Body of pancreas (tissue), 4 donors: ENCODE measurements around the gene KIF23. TPM values are rescaled to one million over a fixed set of nuclear protein-coding genes. Genes with fewer than 3 reads are reported as not detected.

Experiments
- ATAC-seq: fragments of 150-250 bp; one replicate; pipeline ENCODE4 v1.9.1; 2016
- DNase-seq, 4 donors: peaks; one replicate each; pipeline ENCODE4 v3.0.0-alpha.2; 2019
- H3K27ac ChIP-seq, 4 donors: fragments of 200-600 bp; sonication (generic); 1 replicate in 3 of 4; 2 replicates in 1 of 4; pipeline versions ENCODE4 v1.5.1 to v1.6.1; 2016 to 2019; ENCODE audit warnings: mild to moderate bottlenecking in 1 of 4, mixed read lengths in 1 of 4, moderate library complexity in 1 of 4
- H3K27me3 ChIP-seq, 2 donors: fragments of 200-600 bp; sonication (generic); one replicate each; pipeline ENCODE4 v1.6.0; 2016; ENCODE audit warnings: mild to moderate bottlenecking in 1 of 2
- H3K36me3 ChIP-seq, 2 donors: fragments of 200-600 bp; sonication (generic); replicated peaks in 1 of 2; 2 replicates each; pipeline ENCODE4 v1.5.1; 2016; ENCODE audit warnings: low read depth in 2 of 2; ENCODE audit not compliant: insufficient read depth in 1 of 2
- H3K4me1 ChIP-seq: fragments of 200-600 bp; sonication (generic); one replicate; pipeline ENCODE4 v1.6.0; 2016
- H3K4me3 ChIP-seq, 2 donors: fragments of 200-600 bp; sonication (generic); 1 replicate in 1 of 2; 2 replicates in 1 of 2; pipeline ENCODE4 v1.5.1; 2016 to 2019
- H3K9me3 ChIP-seq, 3 donors: fragments of 200-600 bp; sonication (generic); 1 replicate in 2 of 3; 2 replicates in 1 of 3; pipeline ENCODE4 v1.5.1; 2016
- CTCF ChIP-seq, 7 experiments: fragments of 450-650 bp in 4 of 7; fragments of 200-600 bp in 3 of 7; sonication (generic) in 3 of 7; IDR thresholded peaks; one replicate each; pipeline ENCODE4 v1.5.1; 2016 to 2019; ENCODE audit warnings: antibody characterized with exemption in 7 of 7
- POLR2A ChIP-seq, 3 donors: fragments of 450-650 bp; IDR thresholded peaks; one replicate each; pipeline ENCODE4 v1.6.1; 2016; ENCODE audit warnings: antibody characterized with exemption in 3 of 3, mild to moderate bottlenecking in 2 of 3
- WGBS, 2 donors: methylation state at CpG; one replicate each; pipeline ENCODE4 v1.1.5; 2017; 5-methylcytosine and 5-hydroxymethylcytosine counted together
- intact Hi-C: fragments of 100-400 bp; cut with DNase I; formaldehyde crosslinking; loops from one replicate; pipeline ENCODE4 v1.15.1; 2023
- total RNA-seq, 2 donors: library from RNA; depleted of rRNA; stranded (reverse); fragments of >200 nt; gene quantifications; one replicate each; pipeline ENCODE4 v1.1.0, GENCODE V29; 2016

The KIF23 gene
- total RNA-seq, 2 donors from 2014 or later = 0.99 to 2.9 TPM

- H3K36me3 ChIP-seq = peaks cover 0 to 8% of the 10 kb centered on the region in 2 donors
- ATAC-seq (peak; percentile 47), DNase-seq (no peak)
- 15 to 18% methylated on average over 27 to 32 of the region's 32 CpGs for WGBS, 2 donors
- H3K4me1 ChIP-seq = peaks cover 30% of the 10 kb centered on the region
- intact Hi-C loops = no loop called here
- peak overlapping the region in 1 of 2 donors; percentile 97 for H3K4me3 ChIP-seq
- no peaks in the 10 kb centered on the region for H3K27me3 ChIP-seq
- H3K9me3 ChIP-seq = no peaks in the 10 kb centered on the region
- H3K27ac ChIP-seq = peak overlapping the region; percentile 80 to 95 (median 92)
- TF ChIP-seq POLR2A (IDR thresholded peaks at IDR 0.05) = no peak
- no peak for TF ChIP-seq CTCF (IDR thresholded peaks at IDR 0.05)
Measured at GRCh38 chr15:69451951-69452691, 38.0 kb downstream of the KIF23 start.

GRCh38 chr15:69452692-69453521, 38.8 kb downstream of the KIF23 start, which contains the start of gene RPLP1:
Gene RPLP1 (plus strand): TSS chr15:69452818. CDS start chr15:69452949, 131 bp downstream.
- intact Hi-C loops = no loop called here
- ATAC-seq = peak; percentile 96
- WGBS, 2 donors = 0% methylated on average over 5 to 77 of the region's 77 CpGs

GRCh38 chr15:69454953-69455352, 40.8 kb downstream of the KIF23 start:
- H3K4me3 ChIP-seq = no peak overlapping the region
- TF ChIP-seq POLR2A (IDR thresholded peaks at IDR 0.05) (no peak), CTCF (IDR thresholded peaks at IDR 0.05) (no peak)
- peaks cover 30% of the 10 kb centered on the region for H3K4me1 ChIP-seq
- H3K9me3 ChIP-seq = no peaks in the 10 kb centered on the region
- intact Hi-C loops = no loop called here
- ATAC-seq (no peak), DNase-seq (no peak)
- H3K36me3 ChIP-seq = peaks cover 0 to 8% of the 10 kb centered on the region in 2 donors
- no peaks in the 10 kb centered on the region for H3K27me3 ChIP-seq
- WGBS, 2 donors = 49 to 58% methylated on average over 5 of the region's 5 CpGs
- H3K27ac ChIP-seq = no peak overlapping the region

More at GRCh38 chr15:69452692-69453521, 38.8 kb downstream of the KIF23 start, which contains the start of gene RPLP1:
- peaks cover 0 to 8% of the 10 kb centered on the region in 2 donors for H3K36me3 ChIP-seq
- TF ChIP-seq CTCF (IDR thresholded peaks at IDR 0.05) = no peak
- TF ChIP-seq POLR2A (IDR thresholded peaks at IDR 0.05) = peak; percentile 87 to 96 (median 93)
- no peaks in the 10 kb centered on the region for H3K9me3 ChIP-seq
- peak within 1 kb of the TSS; percentile 80 to 95 (median 92) for H3K27ac ChIP-seq
- H3K4me3 ChIP-seq = peak within 1 kb of the TSS; percentile 96 to 97
- H3K4me1 ChIP-seq = peaks cover 30% of the 10 kb centered on the region
- H3K27me3 ChIP-seq = no peaks in the 10 kb centered on the region
- peak; percentile 97 to 98 (median 97) for DNase-seq

GRCh38 chr15:69456208-69457166, 42.3 kb downstream of the KIF23 start:
- Histone ChIP-seq H3K4me3 (no peak overlapping the region), H3K27me3 (no peaks in the 10 kb centered on the region), H3K9me3 (no peaks in the 10 kb centered on the region), H3K36me3 (peaks cover 0 to 8% of the 10 kb centered on the region in 2 donors), H3K4me1 (peaks cover 30% of the 10 kb centered on the region), H3K27ac (no peak overlapping the region)
- TF ChIP-seq POLR2A (IDR thresholded peaks at IDR 0.05) = no peak
- TF ChIP-seq CTCF (IDR thresholded peaks at IDR 0.05) = no peak
- ATAC-seq (no peak), DNase-seq (no peak)
- 84 to 90% methylated on average over 13 of the region's 13 CpGs for WGBS, 2 donors
- intact Hi-C loops = no loop called here
